Mesothelial cell of epicardium (in vitro differentiated cells): ENCODE results near the gene PRM3. TPM values are rescaled to one million over a fixed set of nuclear protein-coding genes. Genes with fewer than 3 reads are reported as not detected.
A peak's percentile ranks its signal among the peaks of the same experiment; 100 is the strongest.

Experiments
- DNase-seq, 2 experiments: peaks; one replicate each; pipeline ENCODE4 v3.0.0; 2021; ENCODE audit warnings: low spot score in 2 of 2; ENCODE audit not compliant: unreplicated experiment in 2 of 2
- H3K27ac Mint-ChIP-seq: 2 replicates; pipeline ENCODE4 v1.8.0; 2021; ENCODE audit warnings: mixed read lengths
- H3K27me3 Mint-ChIP-seq: 2 replicates; pipeline ENCODE4 v1.8.0; 2021; ENCODE audit warnings: low read depth, mixed read lengths
- H3K36me3 Mint-ChIP-seq: 2 replicates; pipeline ENCODE4 v1.8.0; 2021; ENCODE audit warnings: mixed read lengths
- H3K4me1 Mint-ChIP-seq: 2 replicates; pipeline ENCODE4 v1.8.0; 2021; ENCODE audit warnings: mixed read lengths
- H3K4me3 Mint-ChIP-seq: 2 replicates; pipeline ENCODE4 v1.8.0; 2021; ENCODE audit warnings: mild to moderate bottlenecking, moderate library complexity, mixed read lengths
- H3K9me3 Mint-ChIP-seq: 2 replicates; pipeline ENCODE4 v1.8.0; 2021; ENCODE audit warnings: mixed read lengths
- CTCF ChIP-seq: fragments of 200-600 bp; sonication (generic); IDR thresholded peaks from one replicate; pipeline ENCODE4 v1.5.0; 2021; ENCODE audit warnings: antibody characterized with exemption; ENCODE audit not compliant: unreplicated experiment
- total RNA-seq: library from RNA; stranded (reverse); gene quantifications from 3 replicates; pipeline ENCODE4 v1.2.1, GENCODE V29; 2021

The PRM3 gene
- total RNA-seq, 1 donor from 2014 or later: not detected

GRCh38 chr16:11312718-11313492, 39.5 kb upstream of the PRM3 start:
- H3K4me1 Mint-ChIP-seq: peaks cover 49% of the 10 kb centered on the region
- peak overlapping the region; percentile 36 for H3K4me3 Mint-ChIP-seq
- no peaks in the 10 kb centered on the region for H3K36me3 Mint-ChIP-seq
- TF ChIP-seq CTCF: no peak
- no peaks in the 10 kb centered on the region for H3K9me3 Mint-ChIP-seq
- peak in 1 of 2 experiments; percentile 61 for DNase-seq
- no peaks in the 10 kb centered on the region for H3K27me3 Mint-ChIP-seq
- peak overlapping the region; percentile 98 for H3K27ac Mint-ChIP-seq

GRCh38 chr16:11310997-11311561, 37.6 kb upstream of the PRM3 start:
- TF ChIP-seq CTCF: no peak

GRCh38 chr16:11310634-11310977, 37.2 kb upstream of the PRM3 start:
- Mint-ChIP-seq H3K27me3 (no peaks in the 10 kb centered on the region), H3K9me3 (no peaks in the 10 kb centered on the region), H3K4me3 (no peak overlapping the region), H3K36me3 (no peaks in the 10 kb centered on the region), H3K27ac (no peak overlapping the region), H3K4me1 (peaks cover 37% of the 10 kb centered on the region)
- no peak for TF ChIP-seq CTCF
- no peak for DNase-seq

More at GRCh38 chr16:11310997-11311561, 37.6 kb upstream of the PRM3 start:
- peak overlapping the region; percentile 19 for H3K27ac Mint-ChIP-seq
- H3K36me3 Mint-ChIP-seq: no peaks in the 10 kb centered on the region
- H3K9me3 Mint-ChIP-seq: no peaks in the 10 kb centered on the region
- DNase-seq: no peak
- H3K4me3 Mint-ChIP-seq: no peak overlapping the region
- H3K4me1 Mint-ChIP-seq: peaks cover 40% of the 10 kb centered on the region
- H3K27me3 Mint-ChIP-seq: no peaks in the 10 kb centered on the region

GRCh38 chr16:11309895-11310633, 36.6 kb upstream of the PRM3 start:
- Mint-ChIP-seq H3K9me3 (no peaks in the 10 kb centered on the region), H3K4me1 (peaks cover 34% of the 10 kb centered on the region), H3K27me3 (no peaks in the 10 kb centered on the region), H3K27ac (no peak overlapping the region), H3K4me3 (no peak overlapping the region), H3K36me3 (no peaks in the 10 kb centered on the region)
- no peak for DNase-seq
- TF ChIP-seq CTCF: no peak

GRCh38 chr16:11308493-11309283, 35.3 kb upstream of the PRM3 start:
- Mint-ChIP-seq H3K4me3 (no peak overlapping the region), H3K36me3 (no peaks in the 10 kb centered on the region), H3K27ac (no peak overlapping the region), H3K27me3 (no peaks in the 10 kb centered on the region), H3K4me1 (peaks cover 27% of the 10 kb centered on the region), H3K9me3 (no peaks in the 10 kb centered on the region)
- no peak for DNase-seq
- no peak for TF ChIP-seq CTCF
